ENCODE measurements around the gene CERS2. TPM values are rescaled to one million over a fixed set of nuclear protein-coding genes. Genes with fewer than 3 reads are reported as not detected.

CERS2 gene
- total and polyA plus RNA-seq, 2 experiments from 2014 or later, result 267 to 277 TPM

DNA sequence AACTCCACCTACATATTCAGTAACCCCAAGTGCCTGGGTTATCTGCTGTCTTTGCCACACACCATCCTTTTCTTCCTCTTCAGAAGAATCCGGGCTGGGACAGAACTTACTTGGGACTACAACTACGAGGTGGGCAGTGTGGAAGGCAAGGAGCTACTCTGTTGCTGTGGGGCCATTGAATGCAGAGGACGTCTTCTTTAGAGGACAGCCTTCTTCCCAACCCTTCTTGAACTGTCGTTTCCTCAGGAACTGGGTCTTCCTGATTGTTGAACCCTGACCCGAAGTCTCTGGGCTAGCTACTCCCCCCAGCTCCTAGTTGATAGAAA, 10.5 kb downstream of the CERS2 start:
- no peak overlapping the region for H2AFZ ChIP-seq
- H3K36me3 ChIP-seq (replicated peaks; ENCODE audit: insufficient read depth, low read depth), result peaks cover 3% of the 10 kb centered on the region
- H3K9me2 ChIP-seq (replicated peaks; ENCODE audit: insufficient read depth), result no peaks in the 10 kb centered on the region
- H3K27me3 ChIP-seq, result no peaks in the 10 kb centered on the region
- no peak overlapping the region for H3K4me2 ChIP-seq
- H3K4me3 ChIP-seq, result no peak overlapping the region
- no peaks in the 10 kb centered on the region for H3K9me3 ChIP-seq (ENCODE audit: low read depth)
- WGBS (ENCODE audit: low lambda C conversion rate, missing lambda C conversion rate), result 92% methylated on average over 5 of the region's 5 CpGs
- peaks cover 30% of the 10 kb centered on the region for H3K79me2 ChIP-seq
- TF ChIP-seq, protein P1, sequence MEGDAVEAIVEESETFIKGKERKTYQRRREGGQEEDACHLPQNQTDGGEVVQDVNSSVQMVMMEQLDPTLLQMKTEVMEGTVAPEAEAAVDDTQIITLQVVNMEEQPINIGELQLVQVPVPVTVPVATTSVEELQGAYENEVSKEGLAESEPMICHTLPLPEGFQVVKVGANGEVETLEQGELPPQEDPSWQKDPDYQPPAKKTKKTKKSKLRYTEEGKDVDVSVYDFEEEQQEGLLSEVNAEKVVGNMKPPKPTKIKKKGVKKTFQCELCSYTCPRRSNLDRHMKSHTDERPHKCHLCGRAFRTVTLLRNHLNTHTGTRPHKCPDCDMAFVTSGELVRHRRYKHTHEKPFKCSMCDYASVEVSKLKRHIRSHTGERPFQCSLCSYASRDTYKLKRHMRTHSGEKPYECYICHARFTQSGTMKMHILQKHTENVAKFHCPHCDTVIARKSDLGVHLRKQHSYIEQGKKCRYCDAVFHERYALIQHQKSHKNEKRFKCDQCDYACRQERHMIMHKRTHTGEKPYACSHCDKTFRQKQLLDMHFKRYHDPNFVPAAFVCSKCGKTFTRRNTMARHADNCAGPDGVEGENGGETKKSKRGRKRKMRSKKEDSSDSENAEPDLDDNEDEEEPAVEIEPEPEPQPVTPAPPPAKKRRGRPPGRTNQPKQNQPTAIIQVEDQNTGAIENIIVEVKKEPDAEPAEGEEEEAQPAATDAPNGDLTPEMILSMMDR (IDR thresholded peaks at IDR 0.05; ENCODE audit: poor library complexity), result no peak
- TF ChIP-seq EZH2phosphoT487 (IDR thresholded peaks at IDR 0.05; ENCODE audit: low read depth, severe bottlenecking, unreplicated experiment) (no peak), EZH2 (IDR thresholded peaks at IDR 0.05; ENCODE audit: borderline replicate concordance) (no peak)
- H3K27ac ChIP-seq, result no peak overlapping the region
- H4K20me1 ChIP-seq (ENCODE audit: insufficient read depth, poor library complexity, severe bottlenecking), result peaks cover 16% of the 10 kb centered on the region
- H3K4me1 ChIP-seq (ENCODE audit: insufficient read depth), result peaks cover 16% of the 10 kb centered on the region
- DNase-seq (ENCODE audit: low spot score), result no peak

DNA sequence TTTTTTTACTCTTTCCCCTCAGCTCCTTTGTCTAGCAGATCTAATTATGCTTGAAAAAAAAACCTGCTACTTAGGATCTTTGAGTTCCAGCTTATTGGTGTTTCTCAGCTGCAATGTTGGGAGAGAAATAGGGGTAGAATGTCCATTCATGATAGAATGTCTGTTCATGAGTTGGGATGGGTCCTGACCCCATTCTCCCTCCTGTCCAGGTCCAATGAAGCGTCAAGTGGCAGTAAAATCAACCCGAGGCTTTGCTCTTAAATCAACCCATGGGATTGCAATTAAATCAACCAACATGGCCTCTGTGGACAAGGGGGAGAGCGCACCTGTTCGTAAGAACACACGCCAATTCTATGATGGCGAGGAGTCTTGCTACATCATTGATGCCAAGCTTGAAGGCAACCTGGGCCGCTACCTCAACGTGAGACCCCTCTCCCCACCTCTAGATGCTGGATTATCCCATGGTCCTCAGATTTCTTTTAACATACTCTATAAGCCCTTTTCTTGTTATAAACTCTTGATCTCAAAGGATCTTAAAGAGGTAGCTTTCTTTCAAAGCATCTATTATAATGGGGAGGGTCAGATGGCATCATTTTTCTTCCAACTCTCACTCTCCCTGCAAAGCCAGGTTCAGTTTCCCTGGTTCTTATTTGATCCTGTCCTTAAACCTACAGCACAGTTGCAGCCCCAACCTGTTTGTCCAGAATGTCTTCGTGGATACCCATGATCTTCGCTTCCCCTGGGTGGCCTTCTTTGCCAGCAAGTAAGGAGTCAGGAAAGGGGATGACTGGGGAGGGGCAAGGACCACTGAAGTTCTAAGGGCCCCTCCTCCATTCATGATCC, 11.1 kb downstream of the CERS2 start:
- H4K20me1 ChIP-seq (ENCODE audit: insufficient read depth, poor library complexity, severe bottlenecking), result peaks cover 10% of the 10 kb centered on the region
- TF ChIP-seq EZH2 (IDR thresholded peaks at IDR 0.05; ENCODE audit: borderline replicate concordance) (no peak), EZH2phosphoT487 (IDR thresholded peaks at IDR 0.05; ENCODE audit: low read depth, severe bottlenecking, unreplicated experiment) (no peak)
- H3K36me3 ChIP-seq (replicated peaks; ENCODE audit: insufficient read depth, low read depth), result peaks cover 3% of the 10 kb centered on the region
- peaks cover 16% of the 10 kb centered on the region for H3K4me1 ChIP-seq (ENCODE audit: insufficient read depth)
- 94% methylated on average over 10 of the region's 10 CpGs for WGBS (ENCODE audit: low lambda C conversion rate, missing lambda C conversion rate)
- peak overlapping the region; percentile 24 for H3K27ac ChIP-seq
- no peak overlapping the region for H3K4me2 ChIP-seq
- no peak for DNase-seq (ENCODE audit: low spot score)
- H3K27me3 ChIP-seq, result no peaks in the 10 kb centered on the region
- H3K4me3 ChIP-seq, result no peak overlapping the region
- H3K9me2 ChIP-seq (replicated peaks; ENCODE audit: insufficient read depth), result no peaks in the 10 kb centered on the region
- H3K9me3 ChIP-seq (ENCODE audit: low read depth), result no peaks in the 10 kb centered on the region
- no peak overlapping the region for H2AFZ ChIP-seq
- H3K79me2 ChIP-seq, result peaks cover 24% of the 10 kb centered on the region

DNA sequence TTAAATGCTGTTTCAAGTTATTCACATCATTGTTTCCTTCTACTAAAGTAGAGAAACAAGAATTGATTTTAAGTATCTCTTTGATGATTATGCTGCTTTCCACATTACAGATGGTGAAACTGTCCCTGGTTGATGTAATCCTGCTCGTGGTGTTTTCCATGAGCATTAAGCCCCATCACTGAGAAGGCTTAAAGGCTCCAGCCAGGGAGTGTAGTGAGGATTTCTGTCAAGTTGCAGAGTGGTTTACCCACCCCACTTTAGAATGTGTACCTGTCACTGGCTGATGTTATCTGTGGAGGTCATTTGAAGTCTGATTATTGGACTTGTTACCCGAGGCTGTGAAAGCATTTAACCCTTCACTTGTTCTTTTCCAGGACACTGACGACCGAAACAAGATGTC, 12.9 kb downstream of the CERS2 start:
- peaks cover 3% of the 10 kb centered on the region for H3K36me3 ChIP-seq (replicated peaks; ENCODE audit: insufficient read depth, low read depth)
- no peak overlapping the region for H2AFZ ChIP-seq
- H3K9me3 ChIP-seq (ENCODE audit: low read depth), result no peaks in the 10 kb centered on the region
- TF ChIP-seq, protein P1 (IDR thresholded peaks at IDR 0.05; ENCODE audit: poor library complexity), result no peak
- no peak for TF ChIP-seq EZH2phosphoT487 (IDR thresholded peaks at IDR 0.05; ENCODE audit: low read depth, severe bottlenecking, unreplicated experiment)
- TF ChIP-seq EZH2 (IDR thresholded peaks at IDR 0.05; ENCODE audit: borderline replicate concordance), result no peak
- H3K27me3 ChIP-seq, result no peaks in the 10 kb centered on the region
- peak overlapping the region; percentile 64 for H3K27ac ChIP-seq
- H3K79me2 ChIP-seq, result peaks cover 6% of the 10 kb centered on the region
- no peak for DNase-seq (ENCODE audit: low spot score)
- no peak overlapping the region for H3K4me2 ChIP-seq
- peaks cover 16% of the 10 kb centered on the region for H3K4me1 ChIP-seq (ENCODE audit: insufficient read depth)
- no peaks in the 10 kb centered on the region for H3K9me2 ChIP-seq (replicated peaks; ENCODE audit: insufficient read depth)
- no peak overlapping the region for H3K4me3 ChIP-seq
- H4K20me1 ChIP-seq (ENCODE audit: insufficient read depth, poor library complexity, severe bottlenecking), result no peaks in the 10 kb centered on the region
- 28% methylated on average over 4 of the region's 4 CpGs for WGBS (ENCODE audit: low lambda C conversion rate, missing lambda C conversion rate)

DNA sequence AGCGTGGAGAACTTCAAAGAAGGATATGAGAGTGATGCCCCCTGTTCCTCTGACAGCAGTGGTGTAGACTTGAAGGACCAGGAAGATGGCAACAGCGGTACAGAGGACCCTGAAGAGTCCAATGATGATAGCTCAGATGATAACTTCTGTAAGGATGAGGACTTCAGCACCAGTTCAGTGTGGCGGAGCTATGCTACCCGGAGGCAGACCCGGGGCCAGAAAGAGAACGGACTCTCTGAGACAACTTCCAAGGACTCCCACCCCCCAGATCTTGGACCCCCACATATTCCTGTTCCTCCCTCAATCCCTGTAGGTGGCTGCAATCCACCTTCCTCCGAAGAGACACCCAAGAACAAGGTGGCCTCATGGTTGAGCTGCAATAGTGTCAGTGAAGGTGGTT, 14.0 kb downstream of the CERS2 start:
- peaks cover 3% of the 10 kb centered on the region for H3K36me3 ChIP-seq (replicated peaks; ENCODE audit: insufficient read depth, low read depth)

More for the DNA sequence above, 14.0 kb downstream of the CERS2 start:
- over 99% methylated on average over 6 of the region's 7 CpGs for WGBS (ENCODE audit: low lambda C conversion rate, missing lambda C conversion rate)
- no peak overlapping the region for H3K27ac ChIP-seq
- peaks cover 16% of the 10 kb centered on the region for H3K4me1 ChIP-seq (ENCODE audit: insufficient read depth)
- H2AFZ ChIP-seq, result no peak overlapping the region
- H3K9me2 ChIP-seq (replicated peaks; ENCODE audit: insufficient read depth), result no peaks in the 10 kb centered on the region
- H4K20me1 ChIP-seq (ENCODE audit: insufficient read depth, poor library complexity, severe bottlenecking), result no peaks in the 10 kb centered on the region
- peaks cover 2% of the 10 kb centered on the region for H3K79me2 ChIP-seq
- DNase-seq (ENCODE audit: low spot score), result no peak
- H3K4me3 ChIP-seq, result no peak overlapping the region
- no peak overlapping the region for H3K4me2 ChIP-seq
- no peaks in the 10 kb centered on the region for H3K9me3 ChIP-seq (ENCODE audit: low read depth)
- TF ChIP-seq, protein P1 (IDR thresholded peaks at IDR 0.05; ENCODE audit: poor library complexity), result no peak
- TF ChIP-seq EZH2phosphoT487 (IDR thresholded peaks at IDR 0.05; ENCODE audit: low read depth, severe bottlenecking, unreplicated experiment), result no peak
- TF ChIP-seq EZH2 (IDR thresholded peaks at IDR 0.05; ENCODE audit: borderline replicate concordance), result no peak
- H3K27me3 ChIP-seq, result no peaks in the 10 kb centered on the region

Data from hepatocyte (in vitro differentiated cells).